ENCODE results near the gene DPYD. TPM values are rescaled to one million over a fixed set of nuclear protein-coding genes. Genes with fewer than 3 reads are reported as not detected.
"Not testable (repeated sequence)": the region's sequence is repeated elsewhere in the genome, so short reads cannot be mapped to it uniquely, and the experiment has no call there.

The DPYD gene
- total RNA-seq, 1 donor: 81.4 TPM

GRCh38 chr1:97350241-97350640 lies 570.6 kb downstream of the DPYD start:
- Histone ChIP-seq H3K79me2 (ENCODE audit: insufficient read depth, low read length) (no peaks in the 10 kb centered on the region), H2AFZ (ENCODE audit: low read length) (no peak overlapping the region), H3K4me3 (ENCODE audit: insufficient read depth, low read length) (no peak overlapping the region), H3K27me3 (ENCODE audit: insufficient read depth, low read length) (no peaks in the 10 kb centered on the region), H4K20me1 (ENCODE audit: insufficient read depth, low read length) (no peaks in the 10 kb centered on the region), H3K9me3 (ENCODE audit: low read depth, low read length) (no peaks in the 10 kb centered on the region), H3K36me3 (ENCODE audit: insufficient read depth, low read length) (no peaks in the 10 kb centered on the region), H3K27ac (ENCODE audit: low read depth, low read length) (no peak overlapping the region), H3K4me2 (ENCODE audit: insufficient read depth, low read length) (peak overlapping the region; percentile 17), H3K4me1 (ENCODE audit: insufficient read depth, low read length) (peaks cover 22% of the 10 kb centered on the region)
- TF ChIP-seq CTCF (IDR thresholded peaks at IDR 0.05; ENCODE audit: extremely low read depth, low read depth, low read length): no peak
- no peak for DNase-seq (ENCODE audit: insufficient read length, low spot score, missing footprints)

- DNase-seq (ENCODE audit: insufficient read length, low spot score, missing footprints); H4K20me1 ChIP-seq (ENCODE audit: insufficient read depth, low read length); H2AFZ ChIP-seq (ENCODE audit: low read length); H3K36me3 ChIP-seq (ENCODE audit: insufficient read depth, low read length); H3K4me2 ChIP-seq (ENCODE audit: insufficient read depth, low read length); H3K4me3 ChIP-seq (ENCODE audit: insufficient read depth, low read length); H3K27me3 ChIP-seq (ENCODE audit: insufficient read depth, low read length); H3K27ac ChIP-seq (ENCODE audit: low read depth, low read length); H3K79me2 ChIP-seq (ENCODE audit: insufficient read depth, low read length); H3K9me3 ChIP-seq (ENCODE audit: low read depth, low read length): not testable (repeated sequence)
- H3K4me1 ChIP-seq (ENCODE audit: insufficient read depth, low read length): peaks cover 22% of the 10 kb centered on the region
Observed at GRCh38 chr1:97349794-97350193, 571.0 kb downstream of the DPYD start.

GRCh38 chr1:97348599-97349265 lies 572.1 kb downstream of the DPYD start:
- no peak for TF ChIP-seq CTCF (IDR thresholded peaks at IDR 0.05; ENCODE audit: extremely low read depth, low read depth, low read length)
- no peaks in the 10 kb centered on the region for H3K79me2 ChIP-seq (ENCODE audit: insufficient read depth, low read length)
- DNase-seq (ENCODE audit: insufficient read length, low spot score, missing footprints): no peak

GRCh38 chr1:97340951-97341350 lies 579.9 kb downstream of the DPYD start:
- Histone ChIP-seq H3K9me3 (ENCODE audit: low read depth, low read length) (no peaks in the 10 kb centered on the region), H3K27me3 (ENCODE audit: insufficient read depth, low read length) (no peaks in the 10 kb centered on the region), H3K4me1 (ENCODE audit: insufficient read depth, low read length) (peaks cover 8% of the 10 kb centered on the region), H3K79me2 (ENCODE audit: insufficient read depth, low read length) (no peaks in the 10 kb centered on the region), H2AFZ (ENCODE audit: low read length) (no peak overlapping the region), H4K20me1 (ENCODE audit: insufficient read depth, low read length) (no peaks in the 10 kb centered on the region), H3K27ac (ENCODE audit: low read depth, low read length) (no peak overlapping the region), H3K36me3 (ENCODE audit: insufficient read depth, low read length) (no peaks in the 10 kb centered on the region), H3K4me2 (ENCODE audit: insufficient read depth, low read length) (peak overlapping the region; percentile 4), H3K4me3 (ENCODE audit: insufficient read depth, low read length) (no peak overlapping the region)
- DNase-seq (ENCODE audit: insufficient read length, low spot score, missing footprints): peak; percentile 69
- TF ChIP-seq CTCF (IDR thresholded peaks at IDR 0.05; ENCODE audit: extremely low read depth, low read depth, low read length): no peak

More at GRCh38 chr1:97348599-97349265, 572.1 kb downstream of the DPYD start:
- no peaks in the 10 kb centered on the region for H3K36me3 ChIP-seq (ENCODE audit: insufficient read depth, low read length)
- no peaks in the 10 kb centered on the region for H3K9me3 ChIP-seq (ENCODE audit: low read depth, low read length)
- no peak overlapping the region for H3K4me2 ChIP-seq (ENCODE audit: insufficient read depth, low read length)
- H3K4me1 ChIP-seq (ENCODE audit: insufficient read depth, low read length): peaks cover 22% of the 10 kb centered on the region
- no peak overlapping the region for H2AFZ ChIP-seq (ENCODE audit: low read length)
- no peaks in the 10 kb centered on the region for H4K20me1 ChIP-seq (ENCODE audit: insufficient read depth, low read length)
- no peak overlapping the region for H3K4me3 ChIP-seq (ENCODE audit: insufficient read depth, low read length)
- H3K27me3 ChIP-seq (ENCODE audit: insufficient read depth, low read length): no peaks in the 10 kb centered on the region
- no peak overlapping the region for H3K27ac ChIP-seq (ENCODE audit: low read depth, low read length)
